Activated CD4-positive, CD25-positive, alpha-beta regulatory T cell treated with anti-CD3 and anti-CD28 coated beads, Interleukin-2, amount 50 U/mL, for 16 hours (primary cell): ENCODE results near the gene OR10A2.
"Not testable (repeated sequence)": the region's sequence is repeated elsewhere in the genome, so short reads cannot be mapped to it uniquely, and the experiment has no call there.

Experiments used
- DNase-seq: peaks from one replicate; pipeline ENCODE4 v3.0.0-alpha.2; 2020; ENCODE audit warnings: low read depth, low spot score

Gene OR10A2, protein sequence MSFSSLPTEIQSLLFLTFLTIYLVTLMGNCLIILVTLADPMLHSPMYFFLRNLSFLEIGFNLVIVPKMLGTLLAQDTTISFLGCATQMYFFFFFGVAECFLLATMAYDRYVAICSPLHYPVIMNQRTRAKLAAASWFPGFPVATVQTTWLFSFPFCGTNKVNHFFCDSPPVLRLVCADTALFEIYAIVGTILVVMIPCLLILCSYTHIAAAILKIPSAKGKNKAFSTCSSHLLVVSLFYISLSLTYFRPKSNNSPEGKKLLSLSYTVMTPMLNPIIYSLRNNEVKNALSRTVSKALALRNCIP

DNA sequence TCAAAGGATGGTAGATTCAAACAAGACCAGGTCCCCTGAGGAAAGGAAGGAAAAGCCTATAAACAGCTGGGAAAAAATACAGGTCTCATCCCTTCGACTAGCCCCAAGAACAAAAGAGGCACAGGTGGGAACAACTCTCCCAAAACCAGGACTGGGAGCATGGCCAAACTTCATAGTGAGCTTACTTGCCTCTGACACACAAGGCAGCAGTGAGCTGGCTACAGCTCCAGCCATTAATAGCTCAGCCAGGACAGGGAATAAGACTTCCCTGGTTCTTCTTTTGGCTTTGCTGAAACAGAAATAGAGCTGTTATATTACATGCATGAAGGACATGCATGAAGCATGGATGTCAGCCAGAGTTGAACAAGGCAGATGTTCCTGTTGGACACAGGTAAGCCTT is at the start of gene OR10A2:
TSS of gene OR10A2 (plus strand) at position 97 of the 400 bp plus-strand sequence. CDS start 6,698 bp downstream, outside the sequence.
- DNase-seq = no peak

DNA sequence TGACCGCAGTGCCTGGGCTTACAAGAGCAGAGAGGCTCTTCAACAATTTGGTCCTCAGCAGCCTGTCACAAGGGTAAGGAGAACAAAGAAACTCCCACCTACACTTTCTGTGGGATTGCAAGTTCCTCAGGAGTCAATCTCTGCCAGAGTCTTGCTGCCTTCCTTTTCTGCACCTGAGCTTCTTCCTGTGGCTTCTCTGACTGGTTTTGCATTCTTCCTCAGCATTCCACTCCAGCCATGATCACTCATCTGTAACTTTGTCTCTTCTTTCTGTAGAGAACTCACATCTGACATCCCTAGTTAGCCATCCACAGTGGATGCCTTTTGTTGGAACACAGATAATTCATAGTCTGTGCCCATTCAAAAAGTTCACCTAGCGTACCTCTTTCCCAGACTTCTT is 49.2 kb upstream of the OR10A2 start:
- no peak for DNase-seq

DNA sequence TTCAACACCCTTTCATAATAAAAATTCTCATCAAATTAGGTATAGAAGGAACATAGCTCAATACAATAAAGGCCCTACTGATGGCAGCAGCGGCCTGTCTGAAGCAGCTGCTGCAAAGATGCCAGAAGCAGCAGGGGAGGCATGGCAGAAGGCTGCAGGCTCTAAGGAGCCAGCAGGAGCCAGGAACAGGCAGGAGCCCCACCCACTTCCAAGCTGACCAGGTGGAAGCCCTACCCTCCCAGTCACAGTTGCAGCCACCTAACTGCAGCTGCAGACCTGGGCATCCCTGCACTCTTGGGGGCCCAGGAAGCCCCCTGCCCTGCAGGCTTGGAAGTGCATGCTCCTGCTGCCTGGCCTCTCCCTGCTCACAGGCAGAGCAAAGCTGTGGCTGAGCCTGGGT is 45.2 kb upstream of the OR10A2 start:
- DNase-seq = no peak

DNA sequence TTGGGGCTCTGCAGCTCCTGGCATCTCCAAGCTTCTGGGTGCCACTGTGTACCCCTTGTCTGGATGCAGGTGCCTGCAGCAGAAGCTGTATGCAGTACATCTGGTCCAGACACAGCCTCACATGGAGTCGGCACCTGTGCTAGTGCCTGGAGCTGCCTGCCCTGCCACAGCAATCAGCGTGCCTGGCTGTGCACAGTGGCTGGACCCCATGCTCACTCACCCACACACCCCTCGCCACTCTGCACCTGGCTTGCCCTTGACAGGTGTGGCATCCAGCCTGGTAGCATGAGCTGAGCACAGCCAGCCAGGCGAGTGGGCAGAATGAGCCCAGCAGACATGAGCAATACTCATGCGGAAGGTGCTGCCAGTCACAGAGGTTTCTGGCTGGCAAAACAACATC is 43.9 kb upstream of the OR10A2 start:
- DNase-seq = no peak

DNA sequence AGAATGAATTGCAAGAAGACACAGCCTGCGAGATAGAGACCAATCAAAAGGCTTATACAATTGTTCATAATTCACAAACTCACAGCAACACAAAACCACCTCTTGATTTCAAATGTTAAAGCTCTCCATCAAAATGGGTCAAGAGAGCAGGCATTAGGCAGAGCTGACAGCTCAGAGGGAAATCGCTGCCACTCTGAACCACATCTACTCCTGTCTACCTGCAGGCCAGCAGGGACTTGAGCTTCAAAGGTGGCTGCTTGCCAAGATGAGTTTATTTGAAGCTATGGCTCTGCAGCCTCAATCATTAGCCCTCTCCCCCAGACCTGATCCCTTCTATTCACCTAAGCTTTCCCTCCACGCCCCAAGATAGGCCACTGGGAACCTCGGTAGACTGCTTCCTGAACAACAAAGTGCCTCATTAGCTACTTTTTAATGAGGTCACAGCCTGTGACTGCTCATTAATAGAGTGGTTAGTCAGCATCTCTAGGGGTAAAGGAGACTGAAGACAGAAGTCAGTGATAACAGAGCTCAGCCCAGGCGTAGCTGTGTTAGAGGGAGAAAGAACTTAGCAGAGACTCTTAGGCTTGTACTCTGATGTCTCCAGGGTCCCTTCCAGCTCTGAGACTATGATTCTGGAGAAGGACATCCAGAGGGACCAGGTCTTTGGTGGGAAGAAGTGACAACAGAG is 38.6 kb upstream of the OR10A2 start:
- no peak for DNase-seq

DNA sequence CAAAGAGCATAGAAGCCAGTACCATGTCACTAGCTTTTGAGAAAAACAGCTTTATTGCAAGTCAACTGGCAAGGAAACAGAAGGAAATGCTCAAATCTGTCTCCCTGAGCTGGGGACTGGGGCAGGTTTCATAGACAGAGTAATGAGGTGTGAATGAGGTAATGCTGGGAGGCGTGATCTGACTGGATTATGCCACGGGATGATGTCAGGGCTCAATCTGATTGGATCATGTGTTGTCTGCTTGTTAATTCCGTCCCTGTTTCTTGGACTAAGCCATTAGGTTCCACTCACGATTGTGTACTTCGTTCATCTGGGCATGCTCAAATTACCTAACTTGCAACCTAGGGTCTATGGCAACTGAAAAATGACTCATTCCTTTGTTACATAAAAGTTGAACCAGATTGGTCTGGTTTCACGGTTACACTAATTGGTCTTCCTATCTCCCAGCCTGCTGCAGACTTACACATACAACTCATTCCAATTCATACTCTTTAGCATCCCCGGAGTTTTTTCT is 37.6 kb upstream of the OR10A2 start:
- DNase-seq = no peak

DNA sequence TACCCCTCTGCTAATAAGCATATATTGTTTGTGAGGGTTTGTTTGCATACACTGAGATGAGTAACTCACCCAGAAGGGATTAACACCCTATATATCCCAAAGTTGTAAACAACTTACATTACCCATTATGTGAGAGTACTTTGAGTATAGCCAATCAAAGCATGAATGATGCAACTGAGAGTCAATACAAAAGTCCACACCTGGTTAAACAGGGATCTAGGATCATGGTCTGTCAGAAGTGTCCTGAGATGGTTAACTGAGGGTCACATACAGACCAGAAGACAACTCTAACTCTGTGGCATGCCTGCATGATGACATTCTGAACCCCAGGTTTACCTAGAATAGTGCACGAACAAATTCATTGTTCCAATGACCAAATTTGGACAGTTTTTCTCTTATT is 34.8 kb upstream of the OR10A2 start:
- DNase-seq = no peak

DNA sequence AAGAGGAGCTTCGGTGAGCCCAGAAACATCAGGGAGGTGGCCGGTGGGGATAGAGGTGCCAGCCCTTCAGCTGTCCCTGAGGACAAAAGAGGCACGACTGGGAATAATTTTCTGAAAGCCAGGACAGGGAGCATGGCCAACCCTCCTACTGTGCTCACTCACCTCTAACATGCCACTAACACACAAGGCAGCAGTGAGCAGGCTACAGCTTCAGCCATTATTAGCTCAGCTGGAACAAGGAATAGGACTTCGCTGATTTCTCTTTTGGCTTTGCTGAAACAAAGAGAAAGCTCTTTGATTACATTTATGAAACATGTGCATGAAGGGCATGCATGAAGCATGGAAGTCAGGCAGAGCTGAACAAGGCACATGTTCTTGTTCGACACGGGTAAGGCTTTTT is 29.5 kb upstream of the OR10A2 start:
- DNase-seq = no peak

DNA sequence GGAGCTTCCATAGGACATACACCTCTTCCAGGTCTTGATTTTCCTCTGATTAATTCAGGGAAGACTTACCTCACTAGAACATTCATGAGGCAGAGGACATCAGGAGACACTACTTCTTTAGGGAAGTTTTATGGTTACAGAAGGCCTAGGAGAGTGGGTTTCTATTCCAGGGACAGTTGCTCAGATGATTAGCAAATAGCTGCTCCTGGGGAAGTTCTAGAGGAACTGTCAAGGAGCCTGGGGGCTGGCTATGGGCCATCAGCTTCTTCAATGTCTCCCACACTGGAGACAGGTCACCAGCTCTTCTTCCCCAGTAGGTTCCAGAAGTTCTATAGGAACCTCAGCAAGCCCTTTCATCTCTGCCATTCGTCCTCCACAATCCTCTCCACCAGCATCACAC is 28.8 kb upstream of the OR10A2 start:
- DNase-seq = no peak

DNA sequence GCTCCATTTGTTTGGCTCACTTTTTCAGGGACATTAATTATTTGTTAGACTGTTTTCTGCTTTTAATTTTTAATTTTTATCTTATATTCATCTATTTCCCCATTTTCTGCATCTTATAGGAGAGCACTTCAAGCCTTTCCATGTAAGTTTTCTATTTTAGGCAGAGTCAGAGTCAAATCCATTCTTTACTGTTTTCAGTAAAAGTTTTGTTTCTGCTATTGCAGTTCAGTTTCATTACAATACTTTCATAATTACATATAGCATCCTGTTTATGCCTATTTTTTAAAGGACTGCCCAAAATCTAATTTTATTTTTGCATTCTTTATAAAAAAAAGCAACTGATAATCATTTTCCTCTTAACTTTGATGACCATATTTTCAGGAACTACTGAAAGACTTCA is 21.2 kb upstream of the OR10A2 start:
- no peak for DNase-seq

DNA sequence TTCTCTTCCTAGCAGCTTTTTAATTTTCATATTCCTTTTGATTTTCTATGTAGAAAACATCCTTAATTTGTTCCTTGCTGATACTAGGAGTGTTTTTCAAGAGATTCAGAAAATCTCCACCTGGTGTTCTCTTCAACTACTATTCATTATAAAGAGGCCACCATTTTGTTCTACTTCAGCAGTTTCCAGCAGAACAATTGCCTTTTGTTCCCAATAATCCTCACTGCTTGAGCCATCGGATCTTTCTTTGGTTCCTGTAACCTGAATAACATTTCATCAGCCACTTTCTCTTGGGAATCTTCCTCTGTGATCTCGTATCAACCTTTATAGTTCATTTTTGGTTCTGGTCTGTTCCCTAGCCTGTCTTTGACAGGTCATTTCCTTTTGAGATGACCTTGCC is 19.2 kb upstream of the OR10A2 start:
- DNase-seq = no peak

DNA sequence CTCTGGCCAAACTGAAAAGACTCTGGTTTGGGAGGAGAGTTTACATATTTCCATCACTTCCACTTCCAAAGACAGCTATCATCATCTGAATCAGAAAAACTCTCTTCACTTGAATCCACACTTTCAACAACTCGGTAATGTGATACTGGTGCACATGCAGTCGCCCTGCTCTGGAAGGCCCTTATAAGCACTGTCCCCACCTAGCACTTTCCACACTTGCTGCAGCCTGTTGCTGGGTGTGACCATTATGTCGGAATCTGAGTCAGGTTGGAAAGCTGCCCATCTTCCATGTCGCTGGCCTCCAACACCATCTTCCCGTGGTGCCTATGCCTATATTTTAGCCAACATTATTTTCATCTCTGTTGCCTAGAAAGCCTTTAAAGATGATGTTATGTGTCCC is 18.5 kb upstream of the OR10A2 start:
- no peak for DNase-seq

DNA sequence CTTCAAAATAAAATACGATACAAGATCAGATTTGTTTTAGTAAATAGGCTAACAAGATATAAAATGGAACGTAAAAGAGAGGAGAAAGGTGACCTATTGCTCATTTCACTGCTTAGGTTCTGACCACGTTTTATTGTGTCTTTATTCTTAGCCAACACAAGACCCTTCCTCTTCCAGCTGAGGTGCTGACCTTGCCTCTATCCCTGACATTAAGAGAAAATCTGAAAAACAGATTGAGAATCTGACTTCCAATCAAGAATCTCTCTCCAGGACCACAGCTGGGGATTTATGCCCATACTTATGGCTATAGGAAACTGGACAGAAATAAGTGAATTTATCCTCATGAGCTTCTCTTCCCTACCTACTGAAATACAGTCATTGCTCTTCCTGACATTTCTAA is 17.5 kb upstream of the OR10A2 start, which contains the start of gene OR10A5:
TSS of gene OR10A5 (plus strand) at position 301 of the 400 bp plus-strand sequence. CDS start at position 301, 0 bp downstream.
- no peak for DNase-seq

DNA sequence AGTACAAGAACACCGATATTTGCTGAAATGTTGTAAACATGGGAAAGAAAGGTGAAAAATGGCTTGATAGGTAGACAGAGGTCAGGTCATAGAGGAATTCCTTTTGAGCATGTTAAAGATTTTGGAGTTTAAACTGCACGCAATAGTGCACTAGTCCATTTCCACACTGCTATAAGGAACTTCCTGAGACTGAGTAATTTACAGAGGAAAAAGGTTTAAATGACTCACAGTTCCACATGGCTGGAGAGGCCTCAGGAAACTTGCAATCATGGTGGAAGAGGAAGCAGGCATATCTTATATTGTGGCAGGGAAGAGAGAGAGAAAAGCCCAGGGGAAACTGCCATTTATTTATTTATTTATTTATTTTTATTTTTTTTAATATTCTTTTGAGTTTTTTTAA is 12.3 kb upstream of the OR10A2 start:
- no peak for DNase-seq

DNA sequence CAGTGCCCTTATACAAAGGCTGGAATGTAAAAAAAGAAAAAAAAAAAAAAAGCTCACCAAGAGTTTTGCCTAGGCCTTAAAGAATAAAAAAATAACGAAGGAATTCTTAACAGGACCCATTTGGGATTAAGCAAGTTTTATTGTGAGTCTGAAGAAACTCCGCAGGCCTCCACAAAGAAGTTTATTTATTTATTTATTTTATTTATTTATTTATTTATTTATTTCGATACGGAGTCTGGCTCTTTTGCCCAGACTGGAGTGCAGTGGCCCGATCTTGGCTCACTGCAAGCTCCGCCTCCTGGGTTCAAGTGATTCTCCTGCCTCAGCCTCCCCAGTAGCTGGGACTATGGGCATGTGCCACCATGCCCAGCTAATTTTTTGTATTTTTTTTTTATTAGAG is 8.1 kb upstream of the OR10A2 start:
- not testable (repeated sequence) for DNase-seq

DNA sequence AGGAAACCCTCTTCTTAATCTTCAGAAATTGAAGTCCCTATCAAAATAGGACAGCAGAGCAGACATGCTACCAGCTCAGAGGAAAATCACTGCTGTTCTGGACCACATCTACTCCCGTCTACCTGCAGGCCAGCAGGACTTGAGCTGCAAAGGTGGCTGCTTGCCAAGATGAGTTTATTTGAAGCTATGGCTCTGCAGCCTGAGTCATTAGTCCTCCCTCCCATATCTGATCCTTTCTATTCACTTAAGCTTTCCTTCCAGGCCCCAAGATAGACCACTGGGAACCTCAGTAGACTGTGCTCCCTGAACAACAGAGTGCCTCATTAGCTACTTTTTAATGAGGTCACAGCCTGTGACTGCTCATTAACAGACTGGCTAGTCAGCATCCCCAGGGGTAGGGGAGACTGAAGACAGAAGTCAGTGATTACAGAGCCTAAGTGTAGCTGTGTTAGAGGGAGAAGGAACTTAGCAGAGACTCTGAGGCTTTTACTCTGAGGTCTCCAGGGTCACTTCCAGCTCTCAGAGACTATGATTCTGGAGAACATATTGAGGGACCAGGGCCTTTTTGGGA is 6.8 kb upstream of the OR10A2 start:
- no peak for DNase-seq

DNA sequence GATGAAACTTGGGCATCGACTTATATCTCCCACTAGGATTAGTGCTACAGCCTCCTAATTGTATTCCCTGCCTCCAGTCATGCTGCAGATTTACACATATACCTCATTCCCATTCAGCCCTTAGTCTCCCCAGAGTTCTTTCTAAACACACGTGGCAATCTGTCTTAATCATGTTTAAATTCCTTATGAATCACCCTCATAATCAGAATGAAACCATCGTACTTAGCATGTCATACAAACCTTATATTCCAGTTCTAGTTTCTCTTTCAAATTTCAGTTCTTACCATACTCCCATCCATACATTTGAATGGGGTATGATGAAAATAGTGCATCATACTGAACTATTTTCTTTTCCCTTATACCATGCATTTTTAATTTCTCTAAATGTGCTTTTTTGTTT is 6.0 kb upstream of the OR10A2 start:
- no peak for DNase-seq

DNA sequence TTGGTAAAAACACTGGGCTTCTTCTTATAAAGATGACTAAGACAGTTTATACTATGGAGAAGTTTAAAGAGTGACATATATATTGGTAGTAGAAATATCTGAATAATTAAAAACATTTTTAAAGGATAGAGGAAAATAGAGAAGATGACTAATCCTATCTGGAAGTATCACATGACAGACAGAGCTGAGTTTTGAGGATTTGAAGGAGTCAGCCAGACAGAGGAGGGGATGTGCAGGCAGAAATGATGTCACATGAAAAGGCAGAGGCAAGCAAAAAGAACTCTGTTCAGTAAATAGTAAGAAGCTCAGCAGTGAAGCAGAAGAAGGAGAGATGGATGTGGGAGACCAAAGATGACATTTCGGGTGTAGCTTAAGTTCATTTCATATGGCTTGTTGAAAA is 1.6 kb downstream of the OR10A2 start:
- DNase-seq = no peak

DNA sequence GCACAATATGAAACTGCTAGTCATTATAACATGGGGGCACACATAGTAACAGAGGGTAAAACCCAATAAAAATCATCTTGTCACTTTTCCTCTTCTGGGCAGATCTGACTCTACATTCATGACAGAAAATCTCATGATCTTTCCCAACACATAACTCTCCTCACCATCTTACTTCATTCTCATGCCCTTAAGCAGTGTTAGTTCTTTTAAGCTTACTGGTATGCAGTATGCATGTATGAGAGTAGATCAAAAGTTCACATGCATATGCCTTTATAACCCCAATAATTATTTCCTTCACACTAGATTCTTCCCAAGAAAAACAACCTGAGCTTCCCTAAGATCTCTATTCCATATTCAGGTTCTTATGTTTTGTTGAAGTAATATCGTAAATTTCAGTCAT is 8.4 kb downstream of the OR10A2 start:
- DNase-seq = no peak

DNA sequence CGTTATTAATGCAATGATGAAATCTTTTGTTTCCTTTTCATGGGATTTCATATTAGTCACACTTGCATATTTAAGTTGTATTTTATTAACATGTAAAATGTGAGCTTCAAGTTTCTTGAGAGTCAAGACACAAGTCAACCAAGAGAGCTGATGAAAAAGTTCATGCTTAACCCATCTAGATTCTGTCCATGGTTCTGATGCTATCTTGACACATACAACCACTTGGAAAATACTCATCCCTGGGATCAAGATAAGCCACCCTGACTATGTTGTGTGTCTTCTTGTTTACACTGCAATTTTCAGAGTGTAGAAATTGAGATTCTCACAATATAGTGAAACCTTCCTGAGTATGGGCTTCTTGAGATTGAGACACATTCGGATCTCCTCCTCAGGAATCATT is 12.9 kb downstream of the OR10A2 start:
- no peak for DNase-seq

DNA sequence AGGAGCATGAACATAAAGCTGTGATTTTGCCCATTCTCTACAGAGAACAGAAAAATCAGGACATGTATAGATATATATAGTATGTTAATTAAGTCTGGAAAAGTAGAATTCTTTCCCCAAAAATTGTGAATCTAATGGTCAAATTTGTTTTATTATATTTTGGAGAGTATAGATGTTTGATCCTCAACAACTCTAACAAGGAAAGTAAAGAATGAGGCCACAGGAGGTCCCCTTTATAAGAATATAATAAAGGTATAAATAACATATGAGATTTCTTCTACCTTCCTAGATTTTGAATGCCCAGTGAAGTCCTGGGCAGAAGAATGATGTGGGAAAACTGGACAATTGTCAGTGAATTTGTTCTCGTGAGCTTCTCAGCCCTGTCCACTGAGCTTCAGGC is 13.5 kb downstream of the OR10A2 start, which contains the start of gene OR10A4:
TSS of gene OR10A4 (plus strand) at position 301 of the 400 bp plus-strand sequence. CDS start at position 324, 23 bp downstream.
- no peak for DNase-seq

DNA sequence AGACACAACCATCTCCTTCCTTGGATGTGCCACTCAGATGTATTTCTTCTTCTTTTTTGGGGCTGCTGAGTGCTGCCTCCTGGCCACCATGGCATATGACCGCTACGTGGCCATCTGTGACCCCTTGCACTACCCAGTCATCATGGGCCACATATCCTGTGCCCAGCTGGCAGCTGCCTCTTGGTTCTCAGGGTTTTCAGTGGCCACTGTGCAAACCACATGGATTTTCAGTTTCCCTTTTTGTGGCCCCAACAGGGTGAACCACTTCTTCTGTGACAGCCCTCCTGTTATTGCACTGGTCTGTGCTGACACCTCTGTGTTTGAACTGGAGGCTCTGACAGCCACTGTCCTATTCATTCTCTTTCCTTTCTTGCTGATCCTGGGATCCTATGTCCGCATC is 14.1 kb downstream of the OR10A2 start:
- no peak for DNase-seq

DNA sequence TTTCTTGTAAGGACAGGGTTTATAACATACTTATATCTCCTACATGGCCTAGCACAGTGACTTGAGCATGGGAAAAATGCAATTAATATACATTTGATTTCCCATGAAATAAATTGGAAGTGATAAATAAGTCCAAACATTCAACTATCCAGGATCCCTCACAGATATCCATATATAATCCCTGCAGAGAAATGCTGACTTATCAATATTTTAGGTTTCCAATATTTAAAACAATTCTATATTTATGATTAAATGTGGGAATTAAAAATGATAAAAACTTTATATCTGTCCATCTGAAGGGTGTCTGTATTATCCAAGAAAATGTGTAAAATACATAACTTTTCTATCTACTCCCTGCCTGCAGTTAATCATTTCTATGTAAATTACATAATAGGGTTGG is 19.9 kb downstream of the OR10A2 start:
- DNase-seq = no peak
